ENCODE measurements around the gene UBQLNL.

DNA sequence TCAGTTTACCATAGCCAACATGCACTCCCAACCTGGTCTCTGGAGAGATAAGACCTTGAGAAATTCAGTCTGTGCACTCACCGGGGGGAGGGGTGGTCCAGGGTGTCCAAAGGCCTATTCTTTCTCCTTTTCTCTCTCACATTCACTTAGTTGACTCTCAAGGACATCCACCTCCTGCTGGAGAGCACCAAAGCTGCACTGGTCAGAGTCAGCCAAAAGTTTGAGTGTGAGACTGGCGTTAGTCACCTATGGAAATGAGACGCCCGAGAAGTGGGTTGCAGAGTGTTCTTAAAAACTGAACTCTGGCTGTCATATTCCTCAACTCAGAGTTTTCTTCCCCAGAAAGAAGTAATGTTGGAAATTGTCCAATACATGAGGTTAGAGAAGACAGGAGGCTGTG, 5.0 kb upstream of the UBQLNL start:
- TF ChIP-seq, protein P1, sequence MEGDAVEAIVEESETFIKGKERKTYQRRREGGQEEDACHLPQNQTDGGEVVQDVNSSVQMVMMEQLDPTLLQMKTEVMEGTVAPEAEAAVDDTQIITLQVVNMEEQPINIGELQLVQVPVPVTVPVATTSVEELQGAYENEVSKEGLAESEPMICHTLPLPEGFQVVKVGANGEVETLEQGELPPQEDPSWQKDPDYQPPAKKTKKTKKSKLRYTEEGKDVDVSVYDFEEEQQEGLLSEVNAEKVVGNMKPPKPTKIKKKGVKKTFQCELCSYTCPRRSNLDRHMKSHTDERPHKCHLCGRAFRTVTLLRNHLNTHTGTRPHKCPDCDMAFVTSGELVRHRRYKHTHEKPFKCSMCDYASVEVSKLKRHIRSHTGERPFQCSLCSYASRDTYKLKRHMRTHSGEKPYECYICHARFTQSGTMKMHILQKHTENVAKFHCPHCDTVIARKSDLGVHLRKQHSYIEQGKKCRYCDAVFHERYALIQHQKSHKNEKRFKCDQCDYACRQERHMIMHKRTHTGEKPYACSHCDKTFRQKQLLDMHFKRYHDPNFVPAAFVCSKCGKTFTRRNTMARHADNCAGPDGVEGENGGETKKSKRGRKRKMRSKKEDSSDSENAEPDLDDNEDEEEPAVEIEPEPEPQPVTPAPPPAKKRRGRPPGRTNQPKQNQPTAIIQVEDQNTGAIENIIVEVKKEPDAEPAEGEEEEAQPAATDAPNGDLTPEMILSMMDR (IDR thresholded peaks at IDR 0.05; ENCODE audit: borderline replicate concordance, extremely low read depth, low read length, poor library complexity, severe bottlenecking) = no peak
- TF ChIP-seq EZH2 (IDR thresholded peaks at IDR 0.05; ENCODE audit: borderline replicate concordance, low read depth, low read length, severe bottlenecking) = no peak
